Activated B cell treated with CpG ODN at 0.5 μM for 24 hours (primary cell): Measurements from ENCODE around the gene CFAP299. TPM values are rescaled to one million over a fixed set of nuclear protein-coding genes. Genes with fewer than 3 reads are reported as not detected.
A peak's percentile ranks its signal among the peaks of the same experiment; 100 is the strongest.

Experiments used
- ATAC-seq: fragments of 200-7000 bp; cut with Tn5 transposase; one replicate; pipeline ENCODE4 v1.10.0; 2021; ENCODE audit warnings: low read depth, mild to moderate bottlenecking, moderate library complexity
- CTCF ChIA-PET: fragments of 350-600 bp; sonication (Branson Sonifier 250); formaldehyde crosslinking; loops from one replicate; lab custom pipeline; 2021; ENCODE audit warnings: antibody characterized with exemption; lab: Charles Lee
- POLR2A ChIA-PET: fragments of 350-600 bp; sonication (Branson Sonifier 250); formaldehyde crosslinking; loops from one replicate; lab custom pipeline; 2021; ENCODE audit warnings: antibody characterized with exemption; lab: Charles Lee
- DNase-seq: peaks from one replicate; pipeline ENCODE4 v3.0.0; 2022
- H3K27ac Mint-ChIP-seq: one replicate; pipeline ENCODE4 v1.8.0; 2020; ENCODE audit warnings: mixed read lengths
- H3K27me3 Mint-ChIP-seq: one replicate; pipeline ENCODE4 v1.8.0; 2021; ENCODE audit warnings: mixed read lengths
- H3K36me3 Mint-ChIP-seq: one replicate; pipeline ENCODE4 v1.8.0; 2021; ENCODE audit warnings: low read depth, mixed read lengths
- H3K4me1 Mint-ChIP-seq: one replicate; pipeline ENCODE4 v1.8.0; 2021; ENCODE audit warnings: mixed read lengths
- H3K4me3 Mint-ChIP-seq: one replicate; pipeline ENCODE4 v1.8.0; 2020; ENCODE audit warnings: mild to moderate bottlenecking, mixed read lengths
- H3K9me3 Mint-ChIP-seq: one replicate; pipeline ENCODE4 v1.8.0; 2020; ENCODE audit warnings: mixed read lengths
- intact Hi-C: fragments of 100-400 bp; cut with micrococcal nuclease; formaldehyde crosslinking; loops from one replicate; pipeline ENCODE4 v1.15.1; 2024
- total RNA-seq: library from RNA; stranded (reverse); gene quantifications from 2 replicates; pipeline ENCODE4 v1.2.3, GENCODE V29; 2022
- TF ChIP-seq, protein P1 (sequence below): fragments of 200-600 bp; IDR thresholded peaks from one replicate; pipeline ENCODE4 v1.8.0; 2022; ENCODE audit warnings: antibody characterized with exemption, mild to moderate bottlenecking

The CFAP299 gene
- total RNA-seq, 1 donor from 2014 or later = not detected

DNA sequence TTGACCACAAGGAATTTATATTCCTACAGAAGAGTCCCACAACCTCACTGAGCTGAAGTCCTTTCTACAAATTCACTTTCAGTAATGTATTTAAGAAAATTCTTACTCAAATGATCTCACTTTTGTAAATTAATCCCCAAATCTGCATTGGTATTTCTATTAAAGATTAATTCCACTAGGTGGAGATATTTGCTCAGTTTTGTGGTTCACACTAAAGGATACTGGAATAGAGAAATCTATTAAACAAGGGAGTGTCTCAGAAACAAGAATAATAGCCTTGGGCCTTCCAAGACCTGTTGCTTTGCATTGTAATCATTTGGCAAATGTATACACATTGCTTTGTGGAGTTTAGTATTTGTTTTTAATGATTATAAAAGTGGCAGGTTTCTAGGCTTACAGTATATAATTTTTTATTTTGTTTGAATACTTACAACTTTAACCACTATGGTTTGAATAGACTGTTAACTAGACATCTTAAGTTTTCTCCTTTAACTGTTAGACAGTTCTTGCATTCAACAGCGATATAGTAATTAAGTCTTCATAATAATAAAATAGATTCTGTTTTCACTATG is 25.9 kb downstream of the CFAP299 start:
- TF ChIP-seq, protein P1, sequence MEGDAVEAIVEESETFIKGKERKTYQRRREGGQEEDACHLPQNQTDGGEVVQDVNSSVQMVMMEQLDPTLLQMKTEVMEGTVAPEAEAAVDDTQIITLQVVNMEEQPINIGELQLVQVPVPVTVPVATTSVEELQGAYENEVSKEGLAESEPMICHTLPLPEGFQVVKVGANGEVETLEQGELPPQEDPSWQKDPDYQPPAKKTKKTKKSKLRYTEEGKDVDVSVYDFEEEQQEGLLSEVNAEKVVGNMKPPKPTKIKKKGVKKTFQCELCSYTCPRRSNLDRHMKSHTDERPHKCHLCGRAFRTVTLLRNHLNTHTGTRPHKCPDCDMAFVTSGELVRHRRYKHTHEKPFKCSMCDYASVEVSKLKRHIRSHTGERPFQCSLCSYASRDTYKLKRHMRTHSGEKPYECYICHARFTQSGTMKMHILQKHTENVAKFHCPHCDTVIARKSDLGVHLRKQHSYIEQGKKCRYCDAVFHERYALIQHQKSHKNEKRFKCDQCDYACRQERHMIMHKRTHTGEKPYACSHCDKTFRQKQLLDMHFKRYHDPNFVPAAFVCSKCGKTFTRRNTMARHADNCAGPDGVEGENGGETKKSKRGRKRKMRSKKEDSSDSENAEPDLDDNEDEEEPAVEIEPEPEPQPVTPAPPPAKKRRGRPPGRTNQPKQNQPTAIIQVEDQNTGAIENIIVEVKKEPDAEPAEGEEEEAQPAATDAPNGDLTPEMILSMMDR = no peak
- ATAC-seq (no peak), DNase-seq (no peak)
- CTCF ChIA-PET = interaction anchor here (1.3 to 6.6 kb wide), 7 partner anchors 628 to 991 kb away, joined by 3 to 117 read pairs (median 15); no protein-coding TSS in a partner anchor
- intact Hi-C loops = loop anchor here (1.0 kb wide), 3 partner anchors 679 to 990 kb away; no protein-coding TSS in a partner anchor
- H3K9me3 Mint-ChIP-seq = no peaks in the 10 kb centered on the region
- no peak overlapping the region for H3K4me3 Mint-ChIP-seq
- H3K36me3 Mint-ChIP-seq = no peaks in the 10 kb centered on the region
- POLR2A ChIA-PET = no interaction called here
- peaks cover 4% of the 10 kb centered on the region for H3K4me1 Mint-ChIP-seq
- H3K27me3 Mint-ChIP-seq = peaks cover 37% of the 10 kb centered on the region
- H3K27ac Mint-ChIP-seq = no peak overlapping the region

DNA sequence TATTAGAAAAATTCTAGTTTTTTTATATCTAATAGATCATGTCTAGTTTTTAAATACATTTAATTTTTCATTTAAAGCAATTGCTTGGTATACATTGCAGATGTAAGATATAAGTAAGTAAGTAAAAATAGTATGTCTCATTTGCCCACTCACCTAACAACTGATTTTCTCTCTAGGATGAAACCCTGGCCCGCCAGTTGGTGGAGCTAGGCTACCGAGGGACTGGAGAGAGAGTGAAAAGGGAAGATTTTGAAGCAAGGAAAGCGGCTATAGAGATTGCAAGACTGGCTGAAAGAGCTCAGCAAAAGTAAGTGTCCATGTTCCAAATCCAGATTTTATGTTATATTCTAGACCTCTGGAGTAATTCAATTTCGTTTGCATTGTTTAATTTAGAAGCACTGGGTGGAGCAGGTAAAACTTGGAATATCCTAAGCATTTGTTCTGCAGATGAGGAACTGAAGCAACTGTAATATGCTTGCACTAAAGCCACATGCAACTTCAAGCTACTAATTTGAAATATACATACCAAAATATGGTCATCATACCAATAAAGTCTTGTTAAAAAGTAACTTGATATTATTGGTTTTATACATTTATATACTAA is 27.1 kb downstream of the CFAP299 start:
- intact Hi-C loops = loop anchor here (1.0 to 2.0 kb wide), 2 partner anchors 256 to 628 kb away; no protein-coding TSS in a partner anchor
- Mint-ChIP-seq H3K27ac (no peak overlapping the region), H3K4me3 (no peak overlapping the region), H3K9me3 (no peaks in the 10 kb centered on the region), H3K4me1 (peaks cover 4% of the 10 kb centered on the region), H3K27me3 (peaks cover 30% of the 10 kb centered on the region), H3K36me3 (no peaks in the 10 kb centered on the region)
- DNase-seq (no peak), ATAC-seq (peak; percentile 37)
- POLR2A ChIA-PET = no interaction called here
- CTCF ChIA-PET = interaction anchor here (0.7 to 6.6 kb wide), 10 partner anchors 18 to 989 kb away, joined by 3 to 117 read pairs (median 6); no protein-coding TSS in a partner anchor
- TF ChIP-seq, protein P1 = no peak

DNA sequence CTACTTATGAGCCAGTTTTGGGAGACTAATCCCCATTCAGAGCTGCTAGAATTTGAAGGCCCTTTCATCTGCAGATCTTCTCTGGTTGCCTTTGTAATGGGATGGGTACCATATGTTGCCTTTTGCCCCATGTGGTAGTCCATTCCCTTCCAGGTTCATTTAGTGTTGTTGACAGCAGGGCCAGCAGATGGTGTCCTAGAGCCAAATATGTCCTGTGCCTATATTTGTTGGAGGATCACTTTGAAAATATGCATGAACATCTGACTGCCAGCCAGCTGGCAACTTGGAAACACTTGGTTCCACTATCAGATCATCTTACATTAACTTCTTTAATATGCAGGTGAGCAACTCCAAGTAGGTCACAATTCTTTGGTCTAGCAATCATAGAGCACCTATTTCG is 30.4 kb downstream of the CFAP299 start:
- Mint-ChIP-seq H3K36me3 (no peaks in the 10 kb centered on the region), H3K27ac (no peak overlapping the region), H3K27me3 (peaks cover 2% of the 10 kb centered on the region), H3K9me3 (peaks cover 3% of the 10 kb centered on the region), H3K4me1 (peaks cover 4% of the 10 kb centered on the region), H3K4me3 (no peak overlapping the region)
- TF ChIP-seq, protein P1 = no peak
- ATAC-seq (peak; percentile 74), DNase-seq (no peak)
- ChIA-PET POLR2A (no interaction called here), CTCF (interaction anchor here (0.8 to 6.6 kb wide), 11 partner anchors 9 to 990 kb away, joined by 3 to 117 read pairs (median 3); no protein-coding TSS in a partner anchor)
- intact Hi-C loops = loop anchor here (1.0 kb wide), 3 partner anchors 624 to 686 kb away; no protein-coding TSS in a partner anchor

DNA sequence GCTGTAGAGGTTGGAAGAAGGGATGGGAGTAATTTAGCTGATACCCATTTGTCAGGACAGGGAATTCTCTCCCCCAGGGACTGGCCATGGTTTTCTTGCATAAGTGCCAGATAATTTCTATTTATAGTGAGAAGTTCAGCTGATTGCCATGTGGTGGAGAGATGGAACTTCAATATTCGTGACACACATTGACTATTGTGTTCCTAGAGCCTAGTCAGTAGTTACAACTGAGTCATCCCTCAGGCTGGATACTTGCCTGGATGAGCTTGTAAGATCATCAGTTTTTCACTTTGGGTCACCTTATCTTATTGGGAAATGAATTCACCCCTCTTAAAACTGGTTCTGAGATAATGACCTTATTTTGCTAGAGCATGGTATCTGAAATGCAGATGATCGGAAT is 32.2 kb downstream of the CFAP299 start:
- ChIA-PET CTCF (interaction anchor here (0.7 to 1.4 kb wide), 5 partner anchors 619 to 684 kb away, joined by 3 to 7 read pairs (median 3); no protein-coding TSS in a partner anchor), POLR2A (no interaction called here)
- TF ChIP-seq, protein P1 = no peak
- Mint-ChIP-seq H3K4me1 (peaks cover 4% of the 10 kb centered on the region), H3K27ac (no peak overlapping the region), H3K36me3 (peaks cover 2% of the 10 kb centered on the region), H3K4me3 (no peak overlapping the region), H3K27me3 (peaks cover 2% of the 10 kb centered on the region), H3K9me3 (peaks cover 10% of the 10 kb centered on the region)
- DNase-seq (no peak), ATAC-seq (no peak)
- intact Hi-C loops = no loop called here

DNA sequence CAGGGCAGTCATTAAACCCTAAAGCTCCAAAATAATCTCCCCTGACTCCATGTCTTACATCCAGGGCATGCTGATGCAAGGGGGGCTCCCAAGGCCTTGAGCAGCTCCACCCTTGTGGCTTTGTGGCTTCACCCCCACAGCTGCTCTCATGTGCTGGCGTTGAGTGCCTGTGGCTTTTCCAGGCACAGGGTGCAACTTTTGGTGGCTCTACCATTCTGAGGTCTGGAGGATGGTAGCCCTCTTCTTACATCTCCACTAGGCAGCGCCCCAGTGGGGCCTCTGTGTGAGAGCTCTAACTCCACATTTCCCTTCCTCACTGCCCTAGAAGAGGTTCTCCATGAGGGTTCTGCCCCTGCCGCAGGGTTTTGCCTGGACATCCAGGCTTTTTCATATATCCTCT is 35.1 kb downstream of the CFAP299 start:
- H3K4me3 Mint-ChIP-seq = no peak overlapping the region
- H3K27me3 Mint-ChIP-seq = no peaks in the 10 kb centered on the region
- intact Hi-C loops = no loop called here
- ATAC-seq (no peak), DNase-seq (no peak)
- H3K4me1 Mint-ChIP-seq = peaks cover 4% of the 10 kb centered on the region
- H3K36me3 Mint-ChIP-seq = peaks cover 2% of the 10 kb centered on the region
- CTCF ChIA-PET = no interaction called here
- H3K27ac Mint-ChIP-seq = no peak overlapping the region
- peaks cover 10% of the 10 kb centered on the region for H3K9me3 Mint-ChIP-seq
- POLR2A ChIA-PET = no interaction called here
- TF ChIP-seq, protein P1 = no peak
